Stimulated activated CD8-positive, alpha-beta memory T cell treated with anti-CD3 and anti-CD28 coated beads, Interleukin-15, amount 100 ng/mL, for 24 hours (primary cell): ENCODE measurements around the gene NRP1.
"Not testable (repeated sequence)": the region's sequence is repeated elsewhere in the genome, so short reads cannot be mapped to it uniquely, and the experiment has no call there.

Experiments used
- DNase-seq: peaks from one replicate; pipeline ENCODE4 v3.0.0-alpha.2; 2020; ENCODE audit warnings: low read depth

The NRP1 gene

DNA sequence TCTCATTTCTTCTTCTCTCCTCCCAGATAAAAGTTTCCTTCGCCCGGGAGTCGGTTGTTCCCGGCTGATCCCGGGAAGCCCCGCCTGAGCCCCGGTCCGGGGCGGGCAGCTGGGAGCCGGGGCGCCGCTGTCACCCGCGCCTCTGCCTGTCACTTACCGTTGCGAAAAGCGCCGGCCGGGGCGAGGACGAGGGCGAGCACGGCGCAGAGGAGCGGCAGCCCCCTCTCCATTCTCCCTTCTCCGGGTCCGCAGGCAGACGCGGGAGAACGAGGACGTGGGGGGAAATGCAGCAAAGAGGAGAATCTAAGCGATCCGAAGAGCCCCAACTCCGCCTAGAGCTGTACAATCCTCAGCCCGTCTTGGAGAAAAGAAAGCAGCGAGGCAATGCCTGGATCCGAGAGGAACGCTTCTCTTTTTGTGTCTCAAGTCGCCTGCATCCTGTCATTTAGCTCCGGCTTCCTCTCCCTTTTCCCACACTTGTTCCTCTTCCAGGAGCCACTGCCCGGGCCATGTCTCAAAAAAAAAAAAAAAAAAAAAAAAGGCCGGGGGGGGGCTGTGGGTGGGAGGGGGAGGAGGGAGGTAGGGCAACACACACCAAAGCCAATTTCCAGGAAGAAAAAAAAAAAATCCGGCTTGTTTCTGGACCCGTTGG, at the start of gene NRP1:
Gene NRP1, minus strand, starts transcription at position 515 of the 652 bp plus-strand sequence. Its CDS starts 285 bp downstream, at position 230.
- no peak for DNase-seq

- DNase-seq, result not testable (repeated sequence)
Observed at GRCh38 chr10:33384201-33384600, 49.7 kb upstream of the NRP1 start.

- no peak for DNase-seq
Observed at GRCh38 chr10:33382921-33383713, 48.6 kb upstream of the NRP1 start.

DNA sequence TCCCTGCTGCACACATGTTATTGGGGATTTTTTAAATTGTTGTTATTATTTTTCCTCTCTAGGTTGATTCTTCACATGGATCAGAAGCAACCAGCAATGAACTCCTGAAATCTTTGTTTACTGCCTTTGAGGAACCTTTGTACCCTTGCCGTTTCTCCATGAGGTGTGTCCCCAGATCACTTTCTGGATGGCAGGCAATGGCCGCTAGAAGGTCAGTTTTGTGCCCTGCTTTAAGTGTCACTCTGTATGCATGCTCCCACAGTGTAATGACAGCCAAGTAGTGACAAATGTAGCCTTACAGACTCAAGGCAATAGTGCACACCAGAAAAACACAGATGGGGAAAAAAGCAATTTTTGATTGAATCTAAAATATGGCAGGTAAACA, 47.7 kb upstream of the NRP1 start:
- DNase-seq, result no peak

GRCh38 chr10:33381451-33382215, 47.2 kb upstream of the NRP1 start:
- no peak for DNase-seq

DNA sequence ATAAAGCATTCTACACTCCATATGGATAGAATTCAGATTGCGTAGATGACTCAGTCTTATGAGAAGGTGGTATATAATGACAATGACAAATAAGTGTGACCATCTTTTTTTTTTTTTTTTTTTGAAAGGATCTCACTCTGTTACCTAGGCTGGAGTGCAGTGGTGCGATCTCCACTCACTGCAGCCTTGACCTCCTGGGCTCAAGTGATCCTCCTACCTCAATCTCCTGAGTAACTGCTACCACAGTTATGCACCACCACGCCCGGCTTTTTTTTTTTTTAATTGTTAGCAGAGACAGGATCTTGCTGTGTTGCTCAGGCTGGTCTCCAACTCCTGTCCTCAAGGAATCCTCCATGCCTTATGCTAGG, 43.2 kb upstream of the NRP1 start:
- no peak for DNase-seq

GRCh38 chr10:33376976-33377657, 42.6 kb upstream of the NRP1 start:
- DNase-seq, result no peak

DNA sequence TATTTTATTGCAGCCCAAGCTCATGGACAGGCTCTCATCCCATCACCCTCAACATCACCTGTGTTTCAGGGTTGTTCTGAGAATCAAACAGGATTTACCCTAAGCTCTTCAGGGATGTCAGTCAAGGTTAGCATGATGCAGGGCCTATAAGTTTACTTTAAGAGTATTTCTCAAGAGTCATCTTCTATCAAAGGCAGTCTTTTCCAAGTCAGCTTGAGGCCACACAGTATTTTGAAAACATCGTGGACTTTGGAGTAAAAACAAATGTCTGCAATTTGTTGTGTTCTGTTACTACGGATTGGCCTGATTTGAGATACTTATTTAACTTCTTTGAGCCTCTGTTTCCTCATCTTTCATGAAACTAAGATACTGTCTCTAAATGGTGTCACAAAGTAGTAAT, 42.0 kb upstream of the NRP1 start:
- DNase-seq, result no peak

GRCh38 chr10:33373263-33373662, 38.8 kb upstream of the NRP1 start:
- no peak for DNase-seq

- no peak for DNase-seq
Observed at GRCh38 chr10:33371234-33371633, 36.8 kb upstream of the NRP1 start.

- DNase-seq, result no peak
Observed at GRCh38 chr10:33370434-33370930, 36.0 kb upstream of the NRP1 start.

DNA sequence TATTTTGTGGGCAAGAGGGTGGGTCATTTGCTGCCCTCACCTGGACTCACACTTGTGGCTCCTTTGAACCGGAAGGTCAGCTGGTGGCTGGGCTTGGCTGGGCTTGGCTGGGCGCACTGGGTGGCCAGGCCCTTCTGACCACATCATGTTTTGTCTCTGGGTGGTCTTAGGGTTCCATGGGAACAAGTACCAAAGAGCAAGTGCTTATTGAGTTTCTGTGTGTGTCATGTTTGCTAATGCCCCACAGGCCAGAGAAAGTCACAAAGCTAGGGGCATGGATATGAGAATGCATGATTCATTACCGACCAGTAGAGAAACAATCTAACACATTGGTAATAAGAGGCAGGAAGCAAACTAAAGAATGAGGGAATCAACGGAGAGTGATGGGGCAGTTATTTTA, 33.6 kb upstream of the NRP1 start:
- DNase-seq, result no peak

DNA sequence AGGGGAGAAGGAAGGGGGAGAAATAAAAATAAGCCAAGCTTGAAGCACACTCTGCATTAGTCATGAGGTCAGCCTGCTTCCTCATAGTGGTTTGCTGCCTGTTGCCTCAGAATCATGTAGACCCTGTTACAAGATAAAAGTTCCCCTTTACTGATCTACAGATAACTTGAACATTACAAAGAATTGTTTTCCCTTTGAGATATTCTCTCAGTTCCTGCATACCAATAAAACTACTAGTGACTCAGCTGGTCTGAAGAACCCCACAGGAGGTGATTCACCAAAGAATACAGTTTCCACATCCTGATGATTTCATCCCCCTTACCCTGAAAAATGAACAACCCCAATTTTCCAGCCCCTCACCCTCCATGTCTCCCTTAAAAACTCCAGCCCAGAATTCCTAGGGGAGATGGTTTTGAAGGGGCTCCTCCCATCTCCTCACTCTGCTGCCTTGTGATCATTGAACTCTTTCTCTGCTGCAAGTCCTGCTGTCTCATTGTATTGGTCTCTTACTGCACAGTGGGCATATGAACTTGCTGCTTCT, 31.5 kb upstream of the NRP1 start:
- DNase-seq, result no peak

DNA sequence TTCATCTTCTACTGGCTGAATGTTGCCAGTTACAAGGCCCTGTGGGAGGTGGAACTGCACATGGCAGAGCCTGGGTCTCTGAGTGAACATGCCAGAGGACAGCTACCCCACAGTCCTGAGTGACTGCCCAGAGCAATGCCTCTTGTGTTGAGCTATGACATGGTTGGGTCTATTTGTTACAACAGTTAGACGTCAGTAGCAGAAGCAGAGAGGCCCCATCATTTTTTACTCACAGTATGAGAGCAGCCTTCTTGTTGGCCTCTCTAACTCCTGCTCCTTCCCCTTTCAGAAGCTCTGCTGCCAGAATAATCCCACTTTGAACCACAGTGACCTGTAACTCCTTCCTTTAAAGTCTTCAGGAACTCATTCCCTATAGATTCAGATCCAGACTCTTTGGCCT, 30.8 kb upstream of the NRP1 start:
- DNase-seq, result no peak

DNA sequence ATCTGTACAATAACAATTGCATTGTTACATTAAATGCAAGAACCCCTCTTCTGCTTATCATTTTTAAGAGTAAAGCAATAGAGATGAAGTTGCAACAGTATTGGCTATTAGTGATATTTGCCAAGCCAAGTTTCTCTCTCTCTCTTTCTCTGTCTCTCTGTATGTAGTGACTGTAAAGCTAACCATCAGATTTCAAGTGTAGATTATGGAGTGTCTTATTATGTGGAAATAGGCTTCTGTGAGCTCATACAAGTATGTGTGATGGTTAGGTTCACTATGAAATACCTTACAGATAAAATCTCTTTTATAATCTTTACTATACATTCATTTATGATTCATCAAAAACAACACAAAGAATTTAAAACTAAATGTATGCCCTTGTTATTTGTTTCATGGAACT, 28.6 kb upstream of the NRP1 start:
- DNase-seq, result no peak

DNA sequence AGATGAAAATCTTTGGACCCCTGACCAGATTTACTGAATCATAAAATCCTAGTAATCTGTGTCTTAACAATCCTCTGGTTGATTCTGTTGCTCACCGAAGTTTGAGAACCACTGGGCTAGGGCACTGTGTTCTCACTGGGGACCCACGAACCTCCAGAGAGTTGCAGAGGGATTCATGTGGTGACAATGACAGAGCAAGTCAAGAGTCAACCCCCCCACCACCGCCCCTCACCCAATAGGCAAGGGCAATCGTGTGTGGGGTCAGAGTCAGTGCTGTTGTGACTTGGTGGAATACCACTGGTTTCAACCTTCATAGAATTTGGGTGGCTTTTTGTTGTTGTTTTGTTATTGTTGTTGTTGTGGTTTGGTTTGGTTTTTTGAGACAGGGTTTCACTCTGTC, 23.5 kb upstream of the NRP1 start:
- DNase-seq, result no peak

GRCh38 chr10:33355274-33355673, 20.8 kb upstream of the NRP1 start:
- no peak for DNase-seq

GRCh38 chr10:33353853-33354252, 19.4 kb upstream of the NRP1 start:
- DNase-seq, result no peak

DNA sequence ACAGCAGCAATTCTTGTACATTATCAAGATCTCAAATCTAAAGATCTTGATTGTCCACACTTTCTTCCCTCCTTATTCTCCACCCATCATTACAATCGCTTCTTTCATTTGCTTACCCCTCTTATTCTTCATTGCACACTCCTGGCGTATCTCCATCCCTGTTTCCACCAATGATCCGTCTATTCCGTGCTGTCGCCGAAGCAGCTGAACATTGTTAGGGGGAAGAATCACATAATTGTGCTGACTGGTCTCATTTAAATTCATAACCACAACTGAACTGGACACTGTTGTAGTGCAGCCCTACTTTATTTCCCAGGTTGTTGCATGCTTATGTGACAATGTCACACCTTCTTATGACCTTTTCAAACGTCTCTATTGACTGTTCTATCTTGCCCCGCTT, 18.9 kb upstream of the NRP1 start:
- DNase-seq, result no peak

DNA sequence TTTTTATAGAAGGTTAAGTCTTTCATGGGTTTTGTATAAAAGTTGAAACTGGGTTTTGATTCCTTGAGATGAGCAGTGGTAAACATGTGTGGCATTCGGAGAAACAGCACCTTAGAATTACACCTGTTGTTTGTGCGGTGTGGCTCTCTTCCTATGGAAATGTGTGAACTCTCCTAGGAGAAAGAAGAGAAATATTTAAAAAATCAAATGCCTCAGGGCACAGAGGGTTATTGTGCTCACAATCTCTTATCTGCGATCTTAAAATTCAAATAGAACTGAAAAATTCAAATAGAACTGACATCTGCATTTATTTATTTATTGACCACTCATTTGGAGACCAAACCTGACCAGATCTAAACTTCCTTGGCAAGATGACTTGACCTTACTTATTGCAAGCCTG, 18.1 kb upstream of the NRP1 start:
- no peak for DNase-seq

DNA sequence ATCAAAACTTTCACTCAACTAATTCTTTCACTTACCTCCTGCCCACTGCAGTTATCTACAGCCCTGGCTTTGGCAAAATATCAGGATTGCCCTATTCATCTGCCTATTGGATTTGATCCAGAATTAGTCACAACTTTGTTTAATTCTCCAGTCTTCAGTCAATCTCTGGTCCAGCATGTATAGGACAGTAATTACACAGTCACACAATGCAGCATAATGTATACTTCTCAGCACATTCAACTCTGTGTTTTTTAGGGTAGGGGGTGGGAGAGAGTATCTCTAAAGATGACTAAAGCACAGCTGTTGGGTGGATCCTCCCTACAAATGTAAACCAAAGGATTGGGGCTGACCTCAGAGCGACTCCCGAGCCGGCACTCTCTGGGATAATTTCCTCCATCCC, 17.7 kb upstream of the NRP1 start:
- no peak for DNase-seq

DNA sequence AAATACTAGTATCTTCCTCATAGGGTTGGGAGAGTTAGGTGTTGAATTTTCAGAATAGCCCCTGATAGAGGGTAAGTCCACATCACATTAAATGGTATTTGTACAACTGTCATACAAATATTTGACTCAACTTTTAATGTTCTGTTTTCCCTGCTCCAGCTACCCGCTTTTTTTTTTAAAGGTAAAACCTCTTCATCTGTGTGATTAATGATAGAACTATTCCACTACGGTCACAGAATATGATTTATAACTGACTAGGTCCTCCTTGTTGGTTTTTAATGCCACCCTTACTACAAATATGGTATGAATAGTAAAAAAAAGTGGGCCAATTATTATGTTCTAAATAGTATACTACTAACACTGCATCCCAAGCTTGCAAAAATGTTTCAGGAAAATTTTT, 15.6 kb upstream of the NRP1 start:
- no peak for DNase-seq
